Measurements from ENCODE around the gene ALX4. TPM values are rescaled to one million over a fixed set of nuclear protein-coding genes. Genes with fewer than 3 reads are reported as not detected.

ALX4 gene
- total and polyA plus RNA-seq, 2 of the 8 experiments (the other 6 are each of a cell fraction or from before 2014, with no cell fraction given): not detected

DNA sequence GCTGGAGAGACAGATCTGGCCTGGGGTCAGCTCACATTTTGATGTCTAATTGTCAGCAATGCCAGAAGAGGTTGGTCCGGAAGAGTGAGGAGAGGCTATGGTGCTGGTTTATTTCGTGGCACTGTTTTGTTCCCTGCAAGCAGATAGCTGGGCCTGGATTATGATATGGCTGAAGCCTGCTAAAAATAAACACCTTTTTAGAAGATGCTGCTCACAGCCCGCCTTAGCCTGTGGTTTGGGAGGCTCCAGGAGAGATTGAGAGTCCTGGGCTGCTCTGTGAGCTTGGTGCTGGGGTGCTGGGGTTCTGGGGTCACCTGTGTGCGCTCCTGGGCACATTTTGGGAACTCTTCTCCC is 29.6 kb upstream of the ALX4 start (continued):
- TF ChIP-seq BRCA1 (IDR thresholded peaks at IDR 0.05; ENCODE audit: low read depth, low read length): no peak
- no peak for TF ChIP-seq YY1 (IDR thresholded peaks at IDR 0.05; ENCODE audit: low read depth, low read length)
- TF ChIP-seq EZH2 (IDR thresholded peaks at IDR 0.05; ENCODE audit: low read depth, low read length, severe bottlenecking): no peak
- TF ChIP-seq RAD21 (IDR thresholded peaks at IDR 0.05 in 1 of 2, conservative IDR thresholded peaks at IDR 0.05 in 1 of 2; ENCODE audit: low read depth in 2 of 2, low read length in 2 of 2): no peak
